Fibroblast of gingiva (primary cell): Measurements from ENCODE around the gene RFNG.

Source experiments
- DNase-seq: peaks from one replicate; pipeline ENCODE4 v3.0.0-alpha.2; 2011; ENCODE audit warnings: low read depth

RFNG gene

DNA sequence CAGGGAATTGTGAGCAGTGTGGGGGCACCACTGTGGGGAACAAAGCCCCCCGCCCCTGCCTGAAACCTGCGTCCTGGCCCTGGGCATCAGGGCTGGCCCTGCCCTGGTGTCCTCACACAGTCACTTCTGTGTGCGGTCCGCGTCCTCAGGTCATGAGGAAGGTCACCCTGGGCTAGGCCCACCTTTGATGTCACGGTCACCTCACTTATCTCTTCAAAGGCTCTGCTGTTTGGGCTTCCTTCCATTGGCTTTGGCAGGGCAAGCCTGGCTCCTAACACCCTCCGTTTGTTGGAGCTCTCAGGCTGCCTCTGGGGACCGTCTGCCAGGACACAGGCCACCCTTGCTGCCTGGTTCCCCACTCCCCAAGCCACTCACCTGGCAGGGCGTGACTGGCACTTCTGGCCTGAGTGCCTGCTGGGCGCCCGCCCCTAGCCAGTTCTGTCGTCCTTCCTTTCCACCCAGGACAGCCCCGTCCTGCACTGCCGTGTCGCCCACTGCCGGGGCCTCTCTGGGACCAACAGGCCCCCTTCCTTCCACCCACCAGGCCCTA, 37.8 kb downstream of the RFNG start:
- no peak for DNase-seq

DNA sequence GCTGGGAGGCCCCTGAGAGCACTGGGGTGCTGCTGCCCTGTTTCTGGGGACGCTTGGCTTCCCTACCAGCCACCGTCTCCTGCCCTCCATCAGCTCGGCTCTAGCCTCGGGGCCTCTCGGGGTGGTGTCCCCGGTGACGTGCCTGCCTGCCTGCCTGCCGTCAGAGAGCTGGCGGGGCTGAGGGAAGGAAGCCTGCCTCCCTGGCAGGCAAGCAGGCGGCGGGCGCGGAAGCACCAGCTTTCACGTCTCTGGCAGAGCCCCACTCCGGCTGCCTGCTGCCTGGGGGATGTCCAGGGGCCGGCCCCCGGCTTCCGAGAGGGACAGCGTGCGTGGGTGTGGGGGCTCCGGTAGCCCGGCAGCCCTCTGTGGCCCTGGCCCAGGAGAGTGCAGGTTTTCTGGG, 38.3 kb downstream of the RFNG start:
- peak; percentile 51 for DNase-seq

DNA sequence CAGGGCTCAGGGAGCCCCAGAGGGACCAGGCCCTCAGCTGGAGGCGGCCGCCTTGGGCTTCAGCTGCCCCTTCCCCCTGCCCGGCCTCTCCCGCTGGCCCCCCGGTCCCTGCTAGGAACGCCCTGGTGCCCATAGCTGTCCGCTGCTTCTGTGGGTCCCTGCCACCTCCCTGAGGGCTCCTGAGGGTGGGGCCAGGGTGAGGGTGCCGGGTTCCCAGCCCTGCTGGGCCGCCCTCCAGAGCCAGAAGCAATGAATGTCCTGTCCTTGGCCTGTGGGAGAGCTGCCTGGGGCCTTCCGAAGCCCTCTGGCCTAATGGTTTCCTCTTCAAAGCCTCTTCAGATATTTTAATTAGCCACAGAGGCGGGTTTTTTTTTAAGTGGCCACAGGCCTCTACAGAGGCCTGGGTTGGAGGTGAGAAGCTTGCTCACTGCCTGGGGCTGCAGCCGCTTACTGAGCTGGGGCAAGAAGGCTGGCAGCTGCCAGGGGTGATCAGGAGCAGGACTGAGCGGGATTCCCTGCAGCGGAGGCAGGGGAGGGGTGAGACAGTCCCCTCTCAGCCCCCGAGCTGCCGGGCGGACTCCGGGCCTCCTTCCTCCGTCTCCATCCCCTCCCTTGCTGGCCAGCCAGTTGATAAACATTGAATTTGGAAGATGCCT, 38.8 kb downstream of the RFNG start:
- peak; percentile 46 for DNase-seq

DNA sequence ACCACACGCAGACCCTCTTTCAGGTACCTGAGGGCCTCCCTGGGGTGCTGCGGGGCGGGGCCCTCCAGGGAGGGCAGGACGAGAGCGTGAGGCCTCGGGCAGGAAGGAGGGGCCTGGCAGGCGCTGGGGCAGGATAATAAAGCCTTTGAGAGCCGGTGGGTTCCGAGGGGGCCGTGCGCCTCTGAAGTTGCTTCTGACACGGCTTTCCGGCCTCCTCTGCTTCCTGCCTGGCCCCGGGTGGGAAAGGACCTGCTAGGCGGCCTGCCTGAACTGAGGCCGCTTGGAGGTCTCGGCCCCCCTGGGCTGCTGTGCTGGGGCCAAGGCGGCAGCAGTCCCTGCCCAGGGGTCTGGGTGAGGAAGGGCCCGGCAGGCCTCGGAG, 39.4 kb downstream of the RFNG start:
- DNase-seq = no peak

DNA sequence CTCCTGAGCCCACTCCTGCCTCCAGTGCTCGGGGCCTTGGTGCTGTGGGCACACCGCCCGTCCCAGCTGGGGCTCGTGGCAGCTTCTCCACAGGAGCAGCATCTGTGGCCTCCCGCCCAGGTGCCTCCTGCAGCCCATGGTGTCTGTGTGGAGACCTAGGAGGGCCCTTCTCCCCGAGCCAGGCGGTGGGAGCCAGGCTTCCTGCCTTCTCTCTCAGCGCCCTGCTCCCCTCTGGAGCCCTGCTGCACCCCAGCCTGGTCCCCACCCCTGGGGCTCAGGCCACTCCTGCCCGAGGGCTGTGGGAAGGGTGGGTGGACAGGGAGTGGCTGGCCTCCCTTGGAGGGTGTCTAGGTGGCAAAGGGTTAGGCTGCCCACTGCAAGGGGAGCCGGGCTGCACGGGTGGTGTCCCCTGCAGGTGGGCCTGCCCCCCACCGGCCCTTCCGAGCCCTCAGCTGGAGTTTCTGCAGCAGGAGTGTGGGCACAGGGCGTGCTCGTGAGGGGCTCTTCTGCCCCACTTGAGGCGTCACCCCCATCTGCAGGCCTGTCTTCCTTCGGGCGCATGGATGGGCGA, 39.9 kb downstream of the RFNG start:
- DNase-seq = no peak

DNA sequence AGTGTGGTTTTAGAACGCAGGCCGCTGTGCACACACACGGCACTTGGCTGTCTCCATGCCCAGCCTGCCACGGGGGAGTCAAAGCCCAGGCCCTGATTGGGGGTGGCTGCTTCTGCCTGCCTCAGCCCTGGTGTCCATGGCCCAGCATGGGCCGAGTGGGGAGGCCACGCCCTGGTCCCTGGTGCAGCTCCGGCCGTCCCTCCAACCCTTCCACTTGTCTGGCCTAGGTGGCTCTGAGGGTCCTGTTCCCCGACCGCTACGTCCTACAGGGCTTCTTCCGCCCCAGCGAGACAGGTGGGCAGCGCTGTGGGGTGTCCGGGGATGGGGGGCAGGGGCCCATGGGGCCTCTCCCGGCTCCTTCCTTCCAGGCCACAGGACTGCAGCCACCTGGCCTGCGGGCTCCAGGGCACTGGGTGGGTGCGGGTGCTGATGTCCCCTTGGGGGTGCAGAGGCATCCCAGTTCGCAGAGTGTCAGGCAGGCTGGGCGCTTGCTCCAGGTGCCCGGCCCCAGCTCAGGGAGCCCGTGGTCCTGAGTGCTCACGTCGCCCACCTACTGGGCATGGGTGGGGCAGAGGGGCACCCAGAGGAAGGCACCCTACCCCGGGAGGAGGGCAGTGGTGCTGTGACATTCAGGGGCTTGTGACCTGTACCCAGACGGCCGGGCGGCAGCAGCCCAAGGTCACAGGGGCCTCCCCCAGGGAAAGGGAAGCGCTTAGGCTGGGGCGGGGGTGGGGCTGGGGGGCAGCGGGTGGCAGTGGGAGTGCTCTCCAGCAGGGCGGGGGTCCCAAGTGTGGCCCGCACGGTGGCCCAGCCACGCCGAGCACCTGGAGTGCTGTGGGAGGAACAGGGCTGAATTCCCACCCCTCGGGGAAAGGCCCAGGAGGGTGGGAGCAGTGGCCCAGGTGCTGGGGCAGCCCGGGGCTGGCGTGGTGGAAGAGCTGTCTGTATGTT, 40.8 kb downstream of the RFNG start:
- DNase-seq = no peak

DNA sequence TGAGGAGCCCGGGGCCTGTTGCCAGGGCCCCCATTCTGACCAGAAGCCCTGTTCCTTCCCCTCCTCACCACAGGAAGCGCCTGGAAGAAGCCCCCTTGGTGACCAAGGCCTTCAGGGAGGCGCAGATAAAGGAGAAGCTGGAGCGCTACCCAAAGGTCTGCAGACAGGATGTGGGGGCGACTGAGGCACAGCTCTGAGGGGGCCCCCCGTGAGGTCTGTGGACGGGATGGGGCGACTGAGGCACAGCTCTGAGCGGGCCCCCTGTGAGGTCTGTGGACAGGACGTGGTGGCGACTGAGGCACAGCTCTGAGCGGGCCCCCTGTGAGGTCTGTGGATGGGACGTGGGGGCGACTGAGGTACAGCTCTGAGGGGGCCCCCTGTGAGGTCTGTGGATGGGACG, 42.2 kb downstream of the RFNG start:
- DNase-seq = no peak

DNA sequence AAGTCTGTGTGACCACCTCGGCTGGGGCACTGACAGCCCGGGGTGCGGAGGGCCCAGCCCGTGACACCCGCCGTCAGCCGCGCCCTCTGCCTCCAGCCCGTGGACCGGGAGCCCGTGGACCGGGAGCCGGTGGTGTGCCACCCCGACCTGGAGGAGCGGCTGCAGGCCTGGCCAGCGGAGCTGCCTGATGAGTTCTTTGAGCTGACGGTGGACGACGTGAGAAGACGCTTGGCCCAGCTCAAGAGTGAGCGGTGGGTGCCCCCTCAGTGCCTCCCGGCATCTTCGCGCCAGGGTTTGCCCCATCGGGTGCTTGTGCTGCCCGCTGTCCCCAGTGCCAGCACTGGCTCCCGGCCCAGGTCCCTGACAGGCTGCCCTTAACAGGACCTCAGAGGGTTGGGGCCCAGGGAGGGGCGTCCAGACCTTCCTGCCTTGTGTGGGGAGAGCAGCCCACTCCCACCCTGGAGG, 42.6 kb downstream of the RFNG start:
- DNase-seq = no peak

DNA sequence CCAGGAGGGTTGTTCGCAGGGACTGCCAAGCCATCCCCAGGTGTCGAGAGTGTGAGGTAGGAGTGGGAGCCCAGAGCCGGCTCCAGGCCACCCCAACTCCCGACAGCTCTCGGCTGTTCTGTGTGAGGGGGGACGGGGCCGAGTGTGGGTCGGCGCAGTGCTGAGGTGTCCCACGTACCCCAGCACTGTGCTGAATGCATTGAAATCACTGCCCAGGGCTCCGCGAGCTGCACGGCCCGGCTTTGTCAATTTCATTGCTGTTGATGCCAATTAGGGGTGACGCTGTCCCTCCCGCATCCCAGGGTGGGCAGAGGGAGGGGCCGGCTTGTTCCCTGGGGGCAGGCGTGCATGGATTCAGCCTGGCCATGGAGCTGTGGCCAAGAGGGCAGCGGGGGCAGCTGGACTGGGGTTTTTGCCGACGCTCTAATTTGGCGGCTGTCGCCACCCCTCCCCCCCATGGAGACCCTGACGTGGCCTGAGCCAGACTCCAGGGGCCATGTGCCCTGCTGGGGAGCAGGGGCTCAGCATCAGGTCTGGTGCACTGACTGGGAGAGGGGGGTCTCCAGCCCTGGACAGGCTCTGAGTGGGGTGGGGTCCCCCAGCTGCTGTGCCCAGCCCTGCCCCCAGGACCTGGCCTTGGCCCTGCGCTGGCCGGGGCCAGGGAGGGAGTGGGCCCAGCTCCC, 43.2 kb downstream of the RFNG start:
- DNase-seq = no peak

DNA sequence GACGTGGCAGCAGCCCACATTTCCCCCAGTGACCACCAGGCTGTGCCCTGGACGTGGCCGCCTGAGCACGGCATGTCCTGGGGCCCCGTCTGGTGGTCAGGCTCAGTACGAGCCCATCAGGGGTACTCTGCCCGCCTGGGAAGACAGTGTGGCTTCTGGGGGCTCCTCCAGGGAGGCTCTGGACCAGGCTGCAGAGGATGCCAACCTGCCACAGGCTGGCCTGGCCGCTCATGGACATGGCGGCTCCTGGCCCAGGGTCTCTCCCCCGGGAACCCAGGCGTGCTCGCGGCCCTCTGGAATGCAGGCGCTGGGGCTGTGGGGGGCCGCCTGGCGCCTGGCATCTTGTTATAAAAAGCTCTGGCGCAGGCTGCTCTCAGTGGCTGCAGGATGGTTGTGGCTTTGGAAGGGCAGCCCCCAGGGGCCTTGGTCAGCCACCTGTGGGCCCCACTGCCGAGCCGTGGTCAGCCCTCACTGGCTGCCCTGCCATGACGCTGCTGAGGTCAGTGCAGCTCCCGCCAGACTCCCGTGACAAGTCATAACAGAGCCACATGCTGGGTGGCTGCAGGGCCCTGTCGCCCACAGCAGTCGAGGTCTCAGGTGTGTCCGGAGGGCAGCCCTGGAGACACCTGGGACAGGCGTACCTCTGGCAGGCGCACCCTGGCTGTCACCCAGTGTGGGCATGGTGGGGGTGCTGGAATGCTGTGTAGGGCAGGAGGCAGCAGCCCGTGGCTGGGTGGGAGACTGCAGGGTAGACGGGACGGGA, 43.9 kb downstream of the RFNG start:
- no peak for DNase-seq

DNA sequence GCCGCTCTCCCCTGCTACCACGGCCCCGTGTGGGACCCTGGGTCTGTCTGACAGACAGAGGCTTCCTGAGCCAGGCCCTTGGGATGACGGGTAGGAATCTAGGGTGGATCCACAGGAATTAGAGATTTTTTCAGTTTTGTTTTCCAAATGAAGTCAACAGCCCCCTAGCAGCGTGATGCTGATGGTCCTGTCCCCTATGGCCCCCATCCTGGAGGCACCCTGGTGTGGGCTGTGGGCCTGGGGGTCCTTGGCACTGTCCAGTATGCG, 44.5 kb downstream of the RFNG start:
- no peak for DNase-seq

DNA sequence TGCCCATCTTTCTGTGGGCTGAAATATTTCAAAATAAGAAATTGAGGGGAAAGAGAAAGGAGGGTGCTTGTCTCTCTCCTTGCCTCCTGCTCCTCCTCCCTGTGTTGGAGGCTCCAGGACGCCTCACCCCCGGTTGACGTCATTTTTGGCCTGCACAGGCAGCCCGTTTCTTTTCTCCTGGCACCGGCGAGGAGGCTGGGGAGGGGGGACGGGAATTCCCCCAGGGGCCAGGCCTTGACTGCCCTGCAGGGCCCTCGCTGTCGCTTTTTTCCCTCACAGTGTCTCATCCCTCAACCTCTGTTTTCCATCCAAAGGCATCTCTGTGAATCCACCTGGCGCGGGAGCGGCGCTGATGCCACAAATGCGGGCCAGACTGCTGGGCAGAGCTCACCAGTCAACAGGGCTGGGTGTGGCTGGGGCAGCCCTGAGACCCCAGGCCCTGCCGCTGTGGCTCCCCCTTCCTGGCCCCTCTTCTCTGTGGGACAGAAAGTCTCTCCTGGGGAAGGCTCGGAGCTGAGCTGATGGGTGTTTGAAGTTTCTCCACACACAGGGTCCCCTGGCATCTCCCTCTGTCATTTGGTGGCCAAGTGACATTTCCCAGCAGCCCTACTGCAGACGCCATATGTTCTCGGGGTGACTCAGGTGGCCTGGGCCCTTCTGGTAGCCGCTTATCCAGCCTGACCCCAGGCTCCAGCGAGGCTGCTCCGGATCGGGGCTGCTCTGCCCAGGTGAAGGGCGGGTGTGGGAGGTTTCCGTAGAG, 45.0 kb downstream of the RFNG start:
- DNase-seq = no peak

DNA sequence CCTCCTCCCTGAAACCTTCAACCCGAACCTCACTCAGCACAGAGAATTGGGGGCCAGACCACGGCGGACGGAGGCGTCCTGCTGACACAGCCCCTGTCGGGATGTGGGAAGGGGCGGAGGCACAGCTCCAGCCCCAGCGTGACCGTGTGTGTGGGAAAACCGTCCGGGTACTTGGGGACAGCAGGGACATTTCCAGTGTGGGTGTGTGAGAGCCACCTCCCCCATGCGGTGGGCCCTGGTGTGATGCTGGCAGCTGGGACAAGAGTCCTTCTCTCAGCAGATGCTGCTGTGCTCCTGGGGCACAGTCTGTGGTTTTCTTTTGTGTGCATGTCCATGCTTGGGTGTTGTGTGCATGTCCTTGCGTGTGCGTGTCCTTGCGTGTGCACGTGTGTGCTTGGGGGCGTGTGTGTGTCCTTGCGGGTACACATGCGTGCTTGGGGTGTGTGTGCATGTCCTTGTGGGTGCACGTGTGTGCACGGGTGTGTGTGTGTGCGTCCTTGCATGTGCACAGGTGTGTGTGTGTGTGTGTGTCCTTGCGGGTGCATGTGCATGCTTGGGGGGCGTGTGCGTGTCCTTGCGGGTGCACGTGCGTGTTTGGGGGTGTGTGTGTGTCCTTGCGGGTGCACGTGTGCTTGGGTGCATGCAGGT, 45.8 kb downstream of the RFNG start:
- DNase-seq = no peak

DNA sequence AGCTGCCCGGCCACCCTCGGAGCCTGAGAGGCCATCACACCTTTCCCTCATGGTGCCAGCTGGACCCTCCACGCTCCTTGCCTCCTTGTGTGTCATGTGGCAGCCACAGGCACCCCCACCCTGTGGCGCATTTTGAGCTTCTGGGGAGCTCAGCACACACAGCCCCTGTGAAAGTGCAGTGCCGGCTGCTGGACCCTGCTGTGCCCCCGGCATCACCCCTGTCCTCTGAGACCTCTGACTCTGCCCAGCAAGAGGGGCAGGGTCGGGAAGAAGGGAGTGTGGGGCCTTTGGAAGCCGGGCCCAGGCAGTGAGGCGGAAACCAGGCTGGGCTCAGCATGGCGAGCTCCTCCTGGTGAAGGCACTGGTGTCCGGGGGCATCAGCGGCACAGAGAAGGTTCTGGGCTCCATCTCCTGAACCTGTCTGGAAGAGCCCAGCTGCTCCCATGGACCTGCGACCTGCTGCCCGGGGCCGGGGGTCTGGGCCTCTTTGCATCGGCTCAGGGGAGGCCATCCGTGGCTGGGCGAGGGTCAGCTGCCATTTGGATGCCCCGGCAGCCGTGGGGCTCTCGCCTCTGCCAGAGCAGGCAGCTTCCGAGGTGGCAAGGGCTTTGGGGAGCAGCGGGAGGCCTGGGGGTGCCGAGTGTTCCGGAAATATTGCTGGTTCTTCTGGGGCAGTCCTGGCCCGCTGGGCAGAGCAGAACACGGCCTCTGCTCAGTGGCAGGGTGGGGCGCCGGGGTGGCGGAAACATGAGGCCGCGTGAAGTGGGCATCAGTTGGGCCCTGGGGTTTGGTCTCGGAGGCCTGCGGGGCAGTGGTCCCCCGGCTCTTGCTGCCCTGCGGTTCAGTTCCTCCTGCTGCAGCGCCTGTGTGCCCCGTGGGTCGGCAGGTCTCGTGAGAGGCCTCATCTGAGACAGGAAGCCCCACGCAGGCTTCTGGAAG, 46.8 kb downstream of the RFNG start:
- DNase-seq = no peak

DNA sequence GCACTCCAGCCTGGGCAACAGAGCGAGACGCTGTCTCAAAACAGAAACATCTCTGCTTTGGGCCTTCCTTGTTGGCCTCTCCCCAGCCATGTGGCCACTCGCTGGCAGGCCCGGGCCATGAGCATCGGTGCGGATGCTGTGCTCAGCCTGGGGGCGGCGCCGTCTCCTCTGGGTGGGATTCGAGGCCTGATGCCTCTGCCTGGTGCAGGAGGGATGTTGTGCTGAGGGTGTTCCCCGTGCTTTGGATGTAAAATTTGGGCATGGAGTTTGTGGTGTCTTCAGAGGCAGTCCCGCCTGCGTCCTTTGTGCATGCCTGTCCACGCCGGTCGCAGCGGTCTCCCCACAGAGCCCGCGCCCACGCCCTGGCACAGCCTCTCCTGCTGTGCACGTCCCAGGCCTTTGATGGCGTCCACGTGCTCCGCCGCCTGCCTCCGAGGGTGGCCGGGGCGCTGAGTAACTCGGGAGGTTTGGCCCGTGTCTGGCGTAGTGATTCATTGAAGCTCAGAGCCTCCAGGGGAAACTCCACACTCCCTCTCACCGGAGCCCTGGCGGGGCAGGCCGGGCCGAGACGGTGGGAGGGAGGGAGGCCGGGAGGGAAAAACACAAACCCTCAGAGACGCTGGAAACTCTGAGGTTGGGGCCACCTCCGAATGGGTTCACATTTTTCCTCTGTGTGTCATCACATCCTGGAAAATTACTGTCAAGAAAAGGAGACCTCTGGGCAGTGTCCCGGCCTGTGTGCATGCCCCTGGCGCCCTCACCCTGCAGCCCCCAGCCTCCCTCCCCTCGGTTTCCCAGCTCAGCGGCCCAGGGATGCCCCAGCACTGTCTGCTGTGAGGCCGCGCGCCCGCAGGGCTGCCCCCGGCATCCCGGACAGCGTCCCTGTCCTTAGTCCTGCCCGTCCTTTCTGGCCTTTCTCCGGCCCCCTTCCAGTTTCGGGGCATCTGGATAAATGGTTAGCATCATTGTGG, 47.9 kb downstream of the RFNG start:
- DNase-seq = peak; percentile 90

DNA sequence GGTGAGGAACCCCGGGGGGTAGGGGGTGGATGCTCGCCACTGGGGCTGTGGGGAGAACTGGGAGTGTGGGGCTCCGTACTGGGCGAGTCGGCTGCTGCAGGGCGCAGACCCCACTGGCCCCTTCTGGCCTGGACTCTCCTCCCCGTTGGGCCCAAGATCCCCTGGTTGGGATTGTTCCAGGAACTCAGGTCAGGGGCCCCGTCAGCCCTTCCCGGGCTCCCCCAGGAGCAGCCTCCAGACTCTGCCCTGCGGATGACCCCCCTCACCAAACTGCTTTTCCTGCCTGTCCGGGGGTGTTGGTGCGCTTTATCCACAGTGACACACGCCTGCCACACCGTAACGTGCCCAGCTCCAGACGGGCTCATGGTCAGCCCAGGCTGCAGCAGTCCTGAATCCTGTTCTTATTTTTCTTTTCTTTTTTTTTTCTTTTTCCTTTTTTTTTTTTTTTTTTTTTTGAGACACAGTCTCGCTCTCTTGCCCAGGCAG, 50.0 kb downstream of the RFNG start:
- DNase-seq = no peak

DNA sequence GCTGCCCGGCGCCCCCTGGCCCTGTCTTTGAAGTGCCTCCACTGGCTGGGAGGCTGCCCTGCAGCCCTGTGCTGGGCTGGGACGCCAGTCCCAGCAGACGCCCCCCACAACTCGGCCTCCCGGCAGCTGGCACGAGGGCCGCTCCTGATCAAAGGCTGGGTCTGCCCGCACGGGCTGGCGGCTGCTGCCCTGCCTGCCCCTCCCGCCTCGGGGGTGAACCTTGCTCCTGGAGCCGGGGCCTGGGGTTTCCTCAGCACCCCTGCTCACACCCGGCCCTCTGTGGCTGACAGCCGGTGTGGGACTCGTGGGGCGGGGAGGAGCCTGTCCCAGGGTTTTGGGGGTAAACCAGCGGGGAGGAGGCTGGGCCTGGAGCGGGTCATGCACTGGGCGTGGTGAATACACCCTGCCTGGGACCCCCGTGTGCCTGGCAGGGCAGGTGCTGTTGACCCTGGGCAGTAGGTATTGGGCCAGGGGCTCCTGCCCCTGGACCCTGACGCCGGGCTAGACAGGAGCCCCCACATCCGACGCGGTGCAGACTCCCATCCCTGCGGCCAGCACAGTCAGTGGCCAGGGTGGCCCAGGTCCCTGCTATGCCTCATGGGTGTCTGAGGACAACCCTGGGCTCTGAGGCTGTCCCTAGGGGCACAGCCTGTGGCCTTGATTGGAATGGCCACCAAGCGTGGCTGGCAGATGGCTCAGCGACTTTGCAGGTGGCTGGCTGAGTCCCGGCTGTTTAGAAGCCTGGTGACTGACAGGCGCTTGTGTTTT, 50.6 kb downstream of the RFNG start:
- DNase-seq = no peak
